PC-3 (cell line): Measurements from ENCODE around the gene CDC42EP3. TPM values are rescaled to one million over a fixed set of nuclear protein-coding genes. Genes with fewer than 3 reads are reported as not detected.

Experiments used
- ATAC-seq: fragments of 200-7000 bp; cut with Tn5 transposase; 2 replicates; pipeline ENCODE4 v1.9.1; 2020; ENCODE audit warnings: mild to moderate bottlenecking, moderate library complexity
- BruUV-seq: library from RNA; stranded (reverse); fragments of 400-500 nt; replicated peaks from 2 replicates; lab custom pipeline; 2021; lab: Mats Ljungman, UMichigan
- CTCF ChIA-PET: fragments of 300-600 bp; sonication (Branson Sonifier 250); formaldehyde crosslinking; loops from one replicate; lab custom pipeline; 2022; ENCODE audit warnings: antibody characterized with exemption; lab: Charles Lee
- POLR2A ChIA-PET: fragments of 300-600 bp; sonication (Branson Sonifier 250); formaldehyde crosslinking; loops from one replicate; lab custom pipeline; 2022; ENCODE audit warnings: antibody characterized with exemption; ENCODE audit not compliant: unreplicated experiment; lab: Charles Lee
- DNase-seq: peaks from one replicate; pipeline ENCODE4 v3.0.0-alpha.2; 2015
- H2AFZ ChIP-seq: fragments of 300-600 bp; sonication (generic); 2 replicates; pipeline ENCODE4 v1.6.0; 2016; ENCODE audit warnings: antibody characterized with exemption, low read length
- H3F3A ChIP-seq: fragments of 300-600 bp; sonication (generic); one replicate; pipeline ENCODE4 v1.6.0; 2017; ENCODE audit warnings: antibody characterized with exemption, low read length, control low read depth, mild to moderate bottlenecking; ENCODE audit not compliant: unreplicated experiment
- H3K27ac ChIP-seq: fragments of 300-600 bp; sonication (generic); 2 replicates; pipeline ENCODE4 v1.5.1; 2016; ENCODE audit warnings: mild to moderate bottlenecking, low read length
- H3K27me3 ChIP-seq: fragments of 300-600 bp; sonication (generic); 2 replicates; pipeline ENCODE4 v1.6.1; 2016; ENCODE audit warnings: low read length, mixed read lengths
- H3K36me3 ChIP-seq: fragments of 300-600 bp; sonication (generic); 2 replicates; pipeline ENCODE4 v1.6.1; 2016; ENCODE audit warnings: low read depth, mixed run types, low read length, mixed read lengths
- H3K4me1 ChIP-seq: fragments of 300-600 bp; sonication (generic); 2 replicates; pipeline ENCODE4 v1.5.1; 2016; ENCODE audit warnings: low read length; ENCODE audit not compliant: insufficient read depth
- H3K4me2 ChIP-seq: fragments of 300-600 bp; sonication (generic); 2 replicates; pipeline ENCODE4 v1.6.0; 2016; ENCODE audit warnings: low read length
- H3K4me3 ChIP-seq: fragments of 300-600 bp; sonication (generic); 2 replicates; pipeline ENCODE4 v1.5.1; 2016; ENCODE audit warnings: mild to moderate bottlenecking, low read length, mixed read lengths
- H3K79me2 ChIP-seq: fragments of 300-600 bp; sonication (generic); 2 replicates; pipeline ENCODE4 v1.6.1; 2017; ENCODE audit warnings: low read length, mixed read lengths
- H3K9ac ChIP-seq: fragments of 300-600 bp; sonication (generic); 2 replicates; pipeline ENCODE4 v1.6.0; 2016; ENCODE audit warnings: mild to moderate bottlenecking, low read length
- H3K9me2 ChIP-seq: fragments of 300-600 bp; sonication (generic); replicated peaks from 2 replicates; pipeline ENCODE4 v1.6.1; 2016; ENCODE audit warnings: mixed run types, low read length, mixed read lengths
- H3K9me3 ChIP-seq: fragments of 300-600 bp; sonication (generic); 2 replicates; pipeline ENCODE4 v1.6.1; 2016; ENCODE audit warnings: low read length, mixed read lengths
- H4K20me1 ChIP-seq: fragments of 300-600 bp; sonication (generic); 2 replicates; pipeline ENCODE4 v1.6.1; 2016; ENCODE audit warnings: low read length, mixed read lengths
- EZH2 ChIP-seq: fragments of 300-600 bp; sonication (generic); IDR thresholded peaks from one replicate; pipeline ENCODE4 v1.6.1; 2017; ENCODE audit warnings: antibody characterized with exemption, mild to moderate bottlenecking, low read length; ENCODE audit not compliant: unreplicated experiment
- EZH2phosphoT487 ChIP-seq: fragments of 300-600 bp; sonication (generic); IDR thresholded peaks from 2 replicates; pipeline ENCODE4 v1.6.1; 2018; ENCODE audit warnings: mild to moderate bottlenecking, antibody characterized with exemption, low read length, borderline replicate concordance
- intact Hi-C: fragments of 100-400 bp; cut with micrococcal nuclease; formaldehyde crosslinking; loops from 2 replicates; pipeline ENCODE4 v1.9.0; 2023
- total RNA-seq: library from RNA; depleted of rRNA; stranded (reverse); fragments of >200 nt; gene quantifications from 2 replicates; pipeline ENCODE4 v1.2.3, GENCODE V29; 2014
- TF ChIP-seq, protein P1 (sequence below): fragments of 300-600 bp; sonication (generic); conservative IDR thresholded peaks from 2 replicates; pipeline ENCODE4 v1.5.1; 2017; ENCODE audit warnings: antibody characterized with exemption, low read depth, mild to moderate bottlenecking, low read length

CDC42EP3 gene
- total RNA-seq, 1 experiment from 2014 or later, result 28.4 TPM

DNA sequence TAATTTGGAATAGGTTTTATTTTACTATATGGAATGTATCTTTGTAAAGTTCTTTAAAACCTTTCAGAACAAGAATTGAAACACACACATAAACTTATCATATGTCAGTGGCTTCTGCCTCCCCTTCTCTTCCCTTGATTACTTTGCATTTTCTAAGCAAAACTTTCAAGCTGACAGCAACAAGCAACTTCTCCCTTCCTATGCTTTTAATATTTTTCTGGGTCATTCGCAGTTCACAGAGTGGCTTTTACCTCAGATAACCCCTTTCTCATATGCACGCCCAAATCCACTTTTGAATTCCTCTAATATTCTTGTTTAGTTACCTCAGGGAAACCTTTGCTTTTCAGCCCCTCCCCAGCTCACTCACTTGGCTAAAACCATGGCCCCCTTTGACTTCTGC is 36.7 kb upstream of the CDC42EP3 start:
- Histone ChIP-seq H3K4me2 (no peak overlapping the region), H3K9ac (no peak overlapping the region), H3K9me3 (no peaks in the 10 kb centered on the region), H4K20me1 (no peaks in the 10 kb centered on the region), H3K27me3 (no peaks in the 10 kb centered on the region), H3K9me2 (no peaks in the 10 kb centered on the region), H3K27ac (no peak overlapping the region), H3K36me3 (no peaks in the 10 kb centered on the region), H3K79me2 (no peaks in the 10 kb centered on the region), H3K4me3 (no peak overlapping the region), H3F3A (no peaks in the 10 kb centered on the region), H3K4me1 (peaks cover 21% of the 10 kb centered on the region), H2AFZ (no peak overlapping the region)
- ChIA-PET CTCF (no interaction called here), POLR2A (no interaction called here)
- intact Hi-C loops, result no loop called here
- TF ChIP-seq EZH2phosphoT487 (no peak), EZH2 (no peak)
- TF ChIP-seq, protein P1, sequence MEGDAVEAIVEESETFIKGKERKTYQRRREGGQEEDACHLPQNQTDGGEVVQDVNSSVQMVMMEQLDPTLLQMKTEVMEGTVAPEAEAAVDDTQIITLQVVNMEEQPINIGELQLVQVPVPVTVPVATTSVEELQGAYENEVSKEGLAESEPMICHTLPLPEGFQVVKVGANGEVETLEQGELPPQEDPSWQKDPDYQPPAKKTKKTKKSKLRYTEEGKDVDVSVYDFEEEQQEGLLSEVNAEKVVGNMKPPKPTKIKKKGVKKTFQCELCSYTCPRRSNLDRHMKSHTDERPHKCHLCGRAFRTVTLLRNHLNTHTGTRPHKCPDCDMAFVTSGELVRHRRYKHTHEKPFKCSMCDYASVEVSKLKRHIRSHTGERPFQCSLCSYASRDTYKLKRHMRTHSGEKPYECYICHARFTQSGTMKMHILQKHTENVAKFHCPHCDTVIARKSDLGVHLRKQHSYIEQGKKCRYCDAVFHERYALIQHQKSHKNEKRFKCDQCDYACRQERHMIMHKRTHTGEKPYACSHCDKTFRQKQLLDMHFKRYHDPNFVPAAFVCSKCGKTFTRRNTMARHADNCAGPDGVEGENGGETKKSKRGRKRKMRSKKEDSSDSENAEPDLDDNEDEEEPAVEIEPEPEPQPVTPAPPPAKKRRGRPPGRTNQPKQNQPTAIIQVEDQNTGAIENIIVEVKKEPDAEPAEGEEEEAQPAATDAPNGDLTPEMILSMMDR, result no peak
- no TSS peak for BruUV-seq
- ATAC-seq (no peak), DNase-seq (no peak)

DNA sequence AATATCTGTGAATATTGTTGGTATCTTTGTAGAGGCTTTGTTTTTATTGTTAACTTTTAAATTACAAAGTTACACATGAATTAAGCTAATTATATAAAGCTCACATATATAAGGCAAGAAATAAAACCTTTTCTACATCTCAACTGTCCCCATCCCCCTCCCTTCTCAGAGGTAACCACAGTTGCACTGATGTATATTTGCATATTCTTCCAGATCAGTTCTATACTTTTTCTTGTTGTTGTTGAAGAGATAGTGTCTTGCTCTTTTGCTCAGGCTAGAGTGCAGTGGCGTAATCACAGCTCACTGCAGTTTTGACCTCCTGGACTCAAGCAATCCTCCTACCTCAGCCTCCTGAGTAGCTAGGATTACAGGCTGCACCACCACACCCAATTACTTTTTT is 36.0 kb upstream of the CDC42EP3 start:
- BruUV-seq, result no TSS peak
- Histone ChIP-seq H3K27me3 (no peaks in the 10 kb centered on the region), H3K9me2 (no peaks in the 10 kb centered on the region), H3K4me3 (no peak overlapping the region), H3K79me2 (no peaks in the 10 kb centered on the region), H3K36me3 (no peaks in the 10 kb centered on the region), H3K9me3 (no peaks in the 10 kb centered on the region), H4K20me1 (no peaks in the 10 kb centered on the region), H3K4me2 (no peak overlapping the region), H2AFZ (no peak overlapping the region), H3K9ac (no peak overlapping the region), H3K27ac (no peak overlapping the region), H3F3A (no peaks in the 10 kb centered on the region), H3K4me1 (peaks cover 17% of the 10 kb centered on the region)
- DNase-seq, result no peak
- POLR2A ChIA-PET, result no interaction called here
- ATAC-seq, result no peak
- TF ChIP-seq EZH2 (no peak), EZH2phosphoT487 (no peak)
- TF ChIP-seq, protein P1, result no peak
- CTCF ChIA-PET, result no interaction called here
- intact Hi-C loops, result no loop called here

DNA sequence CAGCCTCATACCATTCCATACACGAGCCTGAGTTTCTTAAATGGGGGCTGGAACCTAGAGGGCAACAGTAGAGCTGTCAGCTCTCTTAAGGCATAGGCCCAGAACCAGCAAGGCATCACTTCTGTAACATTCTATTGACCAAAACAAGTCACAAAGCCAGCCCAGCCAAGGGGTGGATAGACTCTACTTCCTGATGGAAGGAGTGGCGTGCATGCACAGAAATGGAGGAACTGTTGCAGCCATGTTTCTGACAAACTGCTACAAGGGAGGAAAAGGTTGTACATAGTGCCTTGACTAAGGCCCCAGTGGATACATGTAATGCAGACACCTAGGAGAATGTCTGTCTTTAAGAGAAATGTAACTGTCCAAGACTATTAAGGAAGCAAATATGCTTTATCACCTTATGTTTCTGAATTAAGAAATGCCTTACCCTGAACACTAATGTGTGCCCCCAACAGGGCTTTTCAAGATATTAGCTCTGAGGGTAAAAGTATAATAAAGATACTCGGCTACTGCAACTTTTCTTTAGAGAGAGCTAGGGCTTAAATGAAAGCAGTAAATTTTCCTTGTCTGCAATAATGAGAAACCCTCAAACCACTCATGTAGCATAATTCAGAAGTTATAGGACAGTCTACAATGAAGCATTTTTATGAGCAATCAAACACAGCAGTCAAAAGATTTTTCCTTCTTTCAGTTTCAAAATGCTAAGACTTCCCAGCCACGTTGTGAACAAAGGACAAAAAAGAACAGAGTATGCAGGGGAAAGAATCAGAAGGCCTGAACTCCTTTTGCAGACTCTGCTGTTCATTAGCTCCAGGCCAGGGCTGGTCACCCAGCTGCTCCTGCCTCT is 35.1 kb upstream of the CDC42EP3 start:
- Histone ChIP-seq H3K9me2 (no peaks in the 10 kb centered on the region), H3K79me2 (no peaks in the 10 kb centered on the region), H4K20me1 (no peaks in the 10 kb centered on the region), H3K36me3 (no peaks in the 10 kb centered on the region), H3K27ac (no peak overlapping the region), H3K27me3 (no peaks in the 10 kb centered on the region), H3F3A (no peaks in the 10 kb centered on the region), H3K9ac (no peak overlapping the region), H3K4me3 (no peak overlapping the region), H2AFZ (no peak overlapping the region), H3K4me1 (peaks cover 10% of the 10 kb centered on the region), H3K4me2 (no peak overlapping the region), H3K9me3 (no peaks in the 10 kb centered on the region)
- ATAC-seq (no peak), DNase-seq (no peak)
- POLR2A ChIA-PET, result no interaction called here
- TF ChIP-seq, protein P1, result no peak
- TF ChIP-seq EZH2phosphoT487, result no peak
- TF ChIP-seq EZH2, result no peak
- no TSS peak for BruUV-seq
- CTCF ChIA-PET, result no interaction called here
- intact Hi-C loops, result no loop called here
